DND-41 (cell line): ENCODE results near the gene TMEM132D.

Source experiments
- EZH2 ChIP-seq: IDR thresholded peaks from 3 replicates; pipeline ENCODE4 v1.6.1; 2012; ENCODE audit warnings: borderline replicate concordance, low read depth, mild to moderate bottlenecking, moderate library complexity, low read length, inconsistent platforms; ENCODE audit not compliant: severe bottlenecking
- TF ChIP-seq, protein P1 (sequence below): IDR thresholded peaks from 2 replicates; pipeline ENCODE4 v1.5.1; 2012; ENCODE audit warnings: borderline replicate concordance, low read length, moderate library complexity, mild to moderate bottlenecking; ENCODE audit not compliant: poor library complexity, severe bottlenecking; ENCODE audit errors: extremely low read depth

GRCh38 chr12:129873111-129873832, 30.6 kb downstream of the TMEM132D start:
- no peak for TF ChIP-seq EZH2
- TF ChIP-seq, protein P1, sequence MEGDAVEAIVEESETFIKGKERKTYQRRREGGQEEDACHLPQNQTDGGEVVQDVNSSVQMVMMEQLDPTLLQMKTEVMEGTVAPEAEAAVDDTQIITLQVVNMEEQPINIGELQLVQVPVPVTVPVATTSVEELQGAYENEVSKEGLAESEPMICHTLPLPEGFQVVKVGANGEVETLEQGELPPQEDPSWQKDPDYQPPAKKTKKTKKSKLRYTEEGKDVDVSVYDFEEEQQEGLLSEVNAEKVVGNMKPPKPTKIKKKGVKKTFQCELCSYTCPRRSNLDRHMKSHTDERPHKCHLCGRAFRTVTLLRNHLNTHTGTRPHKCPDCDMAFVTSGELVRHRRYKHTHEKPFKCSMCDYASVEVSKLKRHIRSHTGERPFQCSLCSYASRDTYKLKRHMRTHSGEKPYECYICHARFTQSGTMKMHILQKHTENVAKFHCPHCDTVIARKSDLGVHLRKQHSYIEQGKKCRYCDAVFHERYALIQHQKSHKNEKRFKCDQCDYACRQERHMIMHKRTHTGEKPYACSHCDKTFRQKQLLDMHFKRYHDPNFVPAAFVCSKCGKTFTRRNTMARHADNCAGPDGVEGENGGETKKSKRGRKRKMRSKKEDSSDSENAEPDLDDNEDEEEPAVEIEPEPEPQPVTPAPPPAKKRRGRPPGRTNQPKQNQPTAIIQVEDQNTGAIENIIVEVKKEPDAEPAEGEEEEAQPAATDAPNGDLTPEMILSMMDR: no peak
